ENCODE measurements around the gene VEPH1.

VEPH1 gene

DNA sequence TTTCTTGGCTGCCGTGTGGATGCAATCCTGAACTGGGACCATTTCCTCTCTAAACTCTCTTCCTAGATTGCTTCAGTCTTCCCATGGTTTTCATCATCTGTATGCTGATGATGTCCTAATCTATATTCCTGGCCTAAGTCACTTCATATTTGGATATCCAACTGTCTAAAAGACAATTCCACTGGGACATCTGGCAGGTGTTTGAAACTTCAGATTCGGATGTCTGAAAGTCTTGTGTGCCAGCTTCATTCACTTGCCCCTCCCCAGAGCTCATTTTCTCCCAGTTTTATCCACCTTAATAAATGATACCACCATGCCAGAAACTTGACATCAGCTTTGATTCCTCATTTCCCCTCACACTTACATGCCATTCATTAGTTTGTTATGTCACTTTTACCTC, 201.5 kb downstream of the VEPH1 start:
- DNase-seq (ENCODE audit: low spot score): no peak

DNA sequence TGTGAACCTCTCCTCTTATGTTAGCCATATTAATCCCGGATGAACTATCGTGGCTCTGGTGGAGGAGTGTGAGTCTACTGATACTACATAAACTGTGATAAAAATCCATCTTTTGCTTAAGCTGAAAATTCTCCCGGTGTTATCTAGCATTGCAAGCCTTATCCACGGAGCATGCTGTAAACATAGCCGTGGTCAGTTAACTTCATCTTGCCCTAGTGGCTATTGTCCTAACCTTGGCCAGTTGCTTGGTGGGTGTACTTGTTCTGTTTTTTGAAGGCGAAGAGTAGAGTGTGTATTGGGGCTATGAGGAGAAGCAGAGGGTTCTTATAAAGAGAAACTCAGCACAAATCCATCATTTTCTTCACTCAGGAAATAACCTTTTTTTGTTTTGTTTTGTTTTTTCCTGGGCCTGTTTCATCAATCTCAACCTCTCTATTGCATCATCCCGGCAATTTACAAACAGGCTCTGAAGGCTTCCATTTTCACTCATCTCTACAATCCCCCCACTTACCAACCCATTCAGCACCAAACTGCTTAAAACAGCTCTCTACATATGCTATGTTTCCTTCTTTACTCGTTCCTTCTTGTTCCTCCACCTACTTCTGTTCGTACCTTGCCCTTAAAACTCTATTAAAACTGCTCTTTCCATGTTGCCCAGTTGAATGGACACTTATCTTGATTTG, 202.1 kb downstream of the VEPH1 start:
- no peak for DNase-seq (ENCODE audit: low spot score)

GRCh38 chr3:157300094-157300493, 203.1 kb downstream of the VEPH1 start:
- DNase-seq (ENCODE audit: low spot score): no peak

GRCh38 chr3:157297328-157297915, 205.8 kb downstream of the VEPH1 start:
- no peak for DNase-seq (ENCODE audit: low spot score)

DNA sequence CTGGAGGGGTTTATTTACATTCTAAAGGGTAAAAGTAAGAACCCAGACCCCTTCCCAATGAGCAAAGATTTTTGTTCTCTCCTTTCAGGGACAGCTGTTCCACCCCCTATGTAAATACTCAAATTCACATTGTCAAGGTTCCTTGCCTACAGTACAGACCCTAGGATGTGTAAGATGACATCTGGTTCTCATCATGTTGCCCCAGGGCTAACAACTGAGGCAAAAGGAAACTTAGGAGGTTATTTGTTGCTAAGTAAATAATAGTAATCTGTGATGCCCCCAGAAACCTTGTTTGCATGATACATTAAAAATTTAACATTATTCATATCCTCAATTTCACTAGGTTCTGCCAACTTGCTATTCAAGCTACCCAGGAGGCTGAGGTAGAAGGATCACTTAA, 208.3 kb downstream of the VEPH1 start:
- DNase-seq (ENCODE audit: low spot score): no peak

DNA sequence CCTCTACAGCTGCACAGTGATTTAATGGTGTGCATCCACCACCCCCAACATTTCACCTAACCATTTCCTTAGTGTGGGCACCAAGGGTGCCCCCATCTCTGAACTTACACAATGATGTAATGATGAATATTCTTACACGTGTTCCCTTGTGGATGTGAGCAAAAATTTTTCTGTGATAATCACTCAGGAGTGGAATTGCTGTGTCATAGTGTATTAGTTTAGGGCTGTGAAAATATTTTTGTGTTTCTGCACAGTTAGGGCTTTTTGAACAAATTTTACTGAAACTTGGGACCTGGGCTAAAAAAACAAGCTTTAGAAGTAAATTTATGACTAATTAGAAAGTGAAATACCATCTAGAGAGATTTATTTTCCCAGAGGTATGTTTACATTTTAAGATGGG, 208.7 kb downstream of the VEPH1 start:
- DNase-seq (ENCODE audit: low spot score): no peak

GRCh38 chr3:157290766-157291165, 212.4 kb downstream of the VEPH1 start:
- no peak for DNase-seq (ENCODE audit: low spot score)

GRCh38 chr3:157285966-157286365, 217.2 kb downstream of the VEPH1 start:
- DNase-seq (ENCODE audit: low spot score): no peak

- DNase-seq (ENCODE audit: low spot score): no peak
Observed at GRCh38 chr3:157285141-157285540, 218.1 kb downstream of the VEPH1 start.

GRCh38 chr3:157284688-157285087, 218.5 kb downstream of the VEPH1 start:
- DNase-seq (ENCODE audit: low spot score): no peak

DNA sequence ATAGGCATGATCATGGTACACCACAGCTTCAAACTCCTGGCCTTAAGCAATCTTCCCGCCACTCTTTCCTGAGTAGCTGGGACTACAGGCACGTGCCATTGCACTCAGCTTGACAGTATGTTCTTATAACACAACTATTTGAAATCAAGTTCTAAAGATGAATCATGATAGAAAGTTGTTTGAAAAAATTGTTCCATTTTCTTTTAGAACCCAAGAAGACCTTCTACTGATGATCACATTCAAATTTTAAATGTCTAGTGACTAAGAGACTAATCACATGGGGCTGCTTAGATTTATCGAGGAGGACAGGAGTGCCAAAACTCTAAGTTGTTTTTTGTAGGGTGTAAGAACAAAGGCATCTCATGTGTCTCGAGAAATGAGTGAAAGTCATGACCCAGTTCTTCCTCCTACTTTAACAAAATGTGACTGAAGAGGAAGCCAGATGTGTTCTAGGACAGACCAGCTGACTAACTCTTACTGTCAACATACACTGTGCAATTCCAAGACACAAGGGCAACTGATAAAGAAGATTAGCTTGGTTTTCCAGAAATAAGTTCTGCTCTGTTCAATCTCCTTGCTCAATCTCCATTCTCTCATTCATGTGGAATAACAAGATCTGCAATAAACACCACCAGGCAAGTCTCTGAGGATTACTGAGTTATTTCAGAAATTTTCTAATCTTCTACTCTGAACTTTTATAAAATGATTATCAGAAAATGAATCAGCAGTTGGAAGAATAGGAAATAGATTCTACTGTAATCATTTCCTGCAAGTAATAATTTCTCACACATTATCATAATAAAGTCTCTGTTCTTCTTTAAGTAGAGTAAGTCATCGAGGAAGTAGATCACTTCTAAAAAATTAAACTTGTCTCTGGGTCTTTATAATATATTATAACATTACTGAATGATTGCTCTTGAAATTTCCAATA, 220.7 kb downstream of the VEPH1 start:
- DNase-seq (ENCODE audit: low spot score): no peak

- DNase-seq (ENCODE audit: low spot score): no peak
Observed at GRCh38 chr3:157280786-157281185, 222.4 kb downstream of the VEPH1 start.

DNA sequence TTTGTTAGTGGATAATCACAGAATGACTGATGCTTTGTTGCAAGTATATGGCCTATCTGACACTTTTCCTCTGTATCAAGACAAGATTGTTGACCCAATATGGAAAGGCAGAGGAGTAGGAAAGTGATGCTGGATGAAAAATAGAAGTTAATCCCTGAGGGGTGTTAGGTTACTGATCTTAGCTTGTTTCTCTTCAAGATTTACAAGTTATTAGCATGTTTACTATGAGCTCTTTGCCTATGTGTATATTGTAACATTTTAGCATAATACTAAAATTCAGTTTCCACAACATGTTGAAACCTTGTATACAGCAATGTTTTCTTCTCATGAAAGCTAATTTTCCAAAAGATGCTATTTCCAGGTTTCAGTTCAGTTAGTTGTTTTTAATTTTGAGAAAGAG, 222.9 kb downstream of the VEPH1 start:
- DNase-seq (ENCODE audit: low spot score): no peak

DNA sequence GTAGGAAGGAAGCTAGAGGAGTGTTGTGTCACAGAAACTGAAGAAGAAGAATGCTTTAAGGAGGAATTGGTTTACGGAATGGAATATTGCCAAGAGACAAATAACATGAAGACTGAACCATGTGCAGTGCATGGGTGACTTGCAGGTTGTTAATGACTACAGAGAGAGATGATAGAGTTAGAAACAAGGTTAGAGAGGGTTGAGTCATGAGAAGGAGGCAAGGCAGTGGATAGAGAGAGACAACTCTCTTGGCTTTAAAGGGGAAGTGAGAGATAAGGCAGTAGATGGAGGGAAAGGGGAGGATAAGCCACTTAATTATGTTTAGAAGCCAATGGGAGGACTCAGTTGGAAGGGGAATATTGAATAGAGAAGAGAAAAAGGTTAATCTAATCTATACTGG, 224.0 kb downstream of the VEPH1 start:
- DNase-seq (ENCODE audit: low spot score): no peak

GRCh38 chr3:157276801-157277200, 226.4 kb downstream of the VEPH1 start:
- no peak for DNase-seq (ENCODE audit: low spot score)

GRCh38 chr3:157275832-157276231, 227.4 kb downstream of the VEPH1 start:
- no peak for DNase-seq (ENCODE audit: low spot score)

DNA sequence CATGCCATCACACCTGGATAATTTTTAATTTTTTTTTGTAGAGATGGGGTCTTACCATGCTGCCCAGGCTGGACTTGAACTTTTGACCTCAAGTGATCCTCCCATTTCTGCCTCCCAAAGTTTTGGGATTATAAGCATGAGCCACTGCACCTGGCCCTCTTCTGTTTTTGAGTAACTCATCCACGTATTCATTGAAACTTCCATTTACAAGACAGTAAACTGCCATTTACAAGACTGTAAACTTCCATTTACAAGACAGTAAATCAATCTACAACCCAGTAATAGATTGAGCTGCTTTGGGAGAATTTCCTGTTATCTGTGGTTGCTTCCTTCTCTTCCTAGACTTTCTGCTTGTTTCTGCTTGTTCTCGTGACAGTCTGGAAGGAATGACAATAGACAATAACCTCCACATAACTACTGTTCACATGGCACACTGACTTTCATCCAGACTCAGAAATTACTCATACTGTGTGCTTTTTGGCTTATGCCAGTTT, 228.5 kb downstream of the VEPH1 start:
- no peak for DNase-seq (ENCODE audit: low spot score)

DNA sequence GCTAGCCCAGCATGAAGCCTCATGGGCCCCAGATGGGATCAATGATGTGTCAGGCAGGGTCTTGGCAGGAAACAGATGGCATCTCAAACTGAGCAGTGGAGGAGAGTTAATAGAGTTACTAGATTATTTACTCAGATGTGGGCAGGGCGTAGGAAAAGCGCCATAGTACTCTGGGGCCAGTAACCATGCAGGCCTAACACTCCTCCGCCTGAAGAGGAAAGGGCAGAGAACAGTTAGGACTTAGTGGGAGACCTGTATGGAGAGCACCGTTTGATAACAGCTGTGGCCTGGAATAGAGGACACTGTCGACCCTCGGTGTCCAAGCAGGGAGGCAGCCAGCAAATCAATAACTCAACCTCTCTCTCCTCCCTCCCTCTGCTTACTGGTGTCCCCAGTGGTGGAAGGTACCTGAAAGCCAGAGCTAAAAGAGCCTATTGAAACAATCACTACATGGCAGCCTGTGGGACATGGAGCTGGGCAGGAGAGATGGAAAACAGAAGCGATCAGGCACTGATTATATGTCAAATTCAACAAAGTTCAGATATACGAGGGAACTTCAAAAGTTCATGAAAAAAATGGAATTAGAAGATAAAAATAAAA, 231.8 kb downstream of the VEPH1 start:
- DNase-seq (ENCODE audit: low spot score): no peak

DNA sequence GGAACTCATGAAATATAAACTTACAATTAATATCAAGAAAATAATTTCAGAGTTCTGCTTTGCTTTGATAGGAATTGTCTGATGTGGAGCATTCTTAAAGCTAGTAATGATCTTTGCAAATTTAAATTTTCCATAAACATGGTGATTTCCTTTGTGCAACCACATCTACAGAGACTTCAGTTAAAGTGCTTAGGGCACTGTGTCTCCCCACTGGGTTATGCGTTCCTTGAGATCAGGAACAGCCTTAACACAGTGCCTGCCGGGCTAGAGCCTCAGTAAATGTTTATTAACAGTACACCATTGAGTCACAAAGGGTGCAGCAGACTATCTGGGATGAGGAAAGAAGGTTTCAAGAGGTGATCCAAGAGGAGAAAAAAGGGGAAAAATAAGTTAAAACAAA, 235.2 kb downstream of the VEPH1 start:
- no peak for DNase-seq (ENCODE audit: low spot score)

- no peak for DNase-seq (ENCODE audit: low spot score)
Observed at GRCh38 chr3:157265931-157266330, 237.3 kb downstream of the VEPH1 start.

DNA sequence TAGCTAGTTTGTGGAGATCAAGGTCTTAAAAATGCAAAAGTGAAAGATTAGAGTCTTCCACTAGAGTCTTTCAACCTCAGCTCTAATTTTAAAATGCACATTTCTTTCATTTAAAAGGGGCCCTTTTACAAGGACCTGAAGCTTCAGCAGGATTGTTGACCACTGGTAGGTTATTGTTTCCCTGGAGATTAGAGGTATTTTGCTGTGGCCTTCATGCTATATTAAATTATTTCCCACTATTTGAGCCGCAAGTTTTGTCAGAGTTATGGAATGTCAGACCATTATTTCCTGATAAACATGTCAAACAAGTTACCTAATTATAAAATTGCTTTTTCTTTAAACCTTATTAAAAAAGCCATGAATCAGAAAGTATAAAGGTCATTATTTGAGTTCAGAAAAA, 240.2 kb downstream of the VEPH1 start:
- no peak for DNase-seq (ENCODE audit: low spot score)

- DNase-seq (ENCODE audit: low spot score): no peak
Observed at GRCh38 chr3:157261000-157261399, 242.2 kb downstream of the VEPH1 start.

GRCh38 chr3:157259825-157260224, 243.4 kb downstream of the VEPH1 start:
- no peak for DNase-seq (ENCODE audit: low spot score)

Measured in NAMALWA (cell line).